ENCODE results near the gene MYH10.
A peak's percentile ranks its signal among the peaks of the same experiment; 100 is the strongest.

The MYH10 gene

GRCh38 chr17:8468127-8468526 is 162.4 kb downstream of the MYH10 start:
- no peak for TF ChIP-seq CTCF (IDR thresholded peaks at IDR 0.05)
- Histone ChIP-seq H3K4me3 (no peak overlapping the region), H3K27ac (peak overlapping the region; percentile 9 to 33)
- DNase-seq (ENCODE audit: low spot score) = no peak

GRCh38 chr17:8467527-8467926 is 163.0 kb downstream of the MYH10 start:
- TF ChIP-seq CTCF (IDR thresholded peaks at IDR 0.05) = no peak
- peak overlapping the region; percentile 9 to 57 for H3K27ac ChIP-seq
- DNase-seq (ENCODE audit: low spot score) = no peak
- no peak overlapping the region for H3K4me3 ChIP-seq

GRCh38 chr17:8466873-8467272 is 163.7 kb downstream of the MYH10 start:
- peak overlapping the region in 1 of 2 donors; percentile 57 for H3K27ac ChIP-seq
- no peak overlapping the region for H3K4me3 ChIP-seq
- no peak for TF ChIP-seq CTCF (IDR thresholded peaks at IDR 0.05)
- no peak for DNase-seq (ENCODE audit: low spot score)

GRCh38 chr17:8466456-8466855 is 164.1 kb downstream of the MYH10 start:
- DNase-seq (ENCODE audit: low spot score) = no peak
- peak overlapping the region in 1 of 2 donors; percentile 57 for H3K27ac ChIP-seq
- no peak for TF ChIP-seq CTCF (IDR thresholded peaks at IDR 0.05)
- H3K4me3 ChIP-seq = no peak overlapping the region

- DNase-seq (ENCODE audit: low spot score) = no peak
- Histone ChIP-seq H3K27ac (peak overlapping the region in 1 of 2 donors; percentile 42), H3K4me3 (peak overlapping the region; percentile 1)
- no peak for TF ChIP-seq CTCF (IDR thresholded peaks at IDR 0.05)
Observed at GRCh38 chr17:8465759-8466158, 164.8 kb downstream of the MYH10 start.

- Histone ChIP-seq H3K4me3 (no peak overlapping the region), H3K27ac (peak overlapping the region in 1 of 2 donors; percentile 42)
- TF ChIP-seq CTCF (IDR thresholded peaks at IDR 0.05) = no peak
- no peak for DNase-seq (ENCODE audit: low spot score)
Observed at GRCh38 chr17:8465356-8465755, 165.2 kb downstream of the MYH10 start.

- Histone ChIP-seq H3K4me3 (no peak overlapping the region), H3K27ac (peak overlapping the region in 1 of 2 donors; percentile 42)
- DNase-seq (ENCODE audit: low spot score) = no peak
- TF ChIP-seq CTCF (IDR thresholded peaks at IDR 0.05) = no peak
Observed at GRCh38 chr17:8464941-8465340, 165.6 kb downstream of the MYH10 start.
